Transverse colon (tissue), 4 donors: ENCODE results near the gene GPT2. TPM values are rescaled to one million over a fixed set of nuclear protein-coding genes. Genes with fewer than 3 reads are reported as not detected.
A peak's percentile ranks its signal among the peaks of the same experiment; 100 is the strongest.

Source experiments
- DNase-seq: peaks from one replicate; pipeline ENCODE4 v3.0.0-alpha.2; 2019
- H3K27ac ChIP-seq, 4 donors: fragments of 200-600 bp; sonication (generic); 2 replicates each; pipeline ENCODE4 v1.5.1; 2016 to 2018; ENCODE audit warnings: inconsistent platforms in 4 of 4
- H3K27me3 ChIP-seq: fragments of 200-600 bp; sonication (generic); 2 replicates; pipeline ENCODE4 v1.5.1; 2017; ENCODE audit warnings: inconsistent platforms
- H3K36me3 ChIP-seq, 4 donors: fragments of 200-600 bp; sonication (generic); 2 replicates each; pipeline ENCODE4 v1.5.1; 2017 to 2019; ENCODE audit warnings: inconsistent platforms in 4 of 4
- H3K4me1 ChIP-seq, 4 donors: fragments of 200-600 bp; sonication (generic); 2 replicates each; pipeline ENCODE4 v1.5.1; 2017 to 2020; ENCODE audit warnings: inconsistent platforms in 4 of 4
- H3K4me3 ChIP-seq, 4 donors: fragments of 200-600 bp; sonication (generic); 1 replicate in 1 of 4; 2 replicates in 3 of 4; pipeline versions ENCODE4 v1.5.1 to v1.6.1; 2017 to 2019; ENCODE audit warnings: inconsistent platforms in 4 of 4
- H3K9me3 ChIP-seq, 2 donors: fragments of 200-600 bp; sonication (generic); 2 replicates each; pipeline ENCODE4 v1.5.1; 2017 to 2019; ENCODE audit warnings: inconsistent platforms in 2 of 2
- CTCF ChIP-seq, 5 experiments: fragments of 200-600 bp in 3 of 5; fragments of 450-650 bp in 2 of 5; sonication (generic) in 3 of 5; IDR thresholded peaks; 1 replicate in 2 of 5; 2 replicates in 3 of 5; pipeline ENCODE4 v1.5.1; 2016 to 2017; ENCODE audit warnings: antibody characterized with exemption in 5 of 5, inconsistent platforms in 3 of 5, mild to moderate bottlenecking in 2 of 5, moderate library complexity in 1 of 5
- EP300 ChIP-seq: sonication (generic); formaldehyde crosslinking; IDR thresholded peaks from one replicate; pipeline ENCODE4 v1.6.1; 2017; ENCODE audit warnings: antibody characterized with exemption, low read depth
- POLR2A ChIP-seq: fragments of 450-650 bp; IDR thresholded peaks from one replicate; pipeline ENCODE4 v1.6.1; 2016; ENCODE audit warnings: antibody characterized with exemption, mild to moderate bottlenecking, moderate library complexity
- POLR2AphosphoS5 ChIP-seq, 3 donors: sonication (generic); formaldehyde crosslinking; IDR thresholded peaks; one replicate each; pipeline ENCODE4 v1.6.1; 2016; ENCODE audit warnings: antibody characterized with exemption in 3 of 3
- WGBS, 2 donors: methylation state at CpG; one replicate each; pipeline ENCODE4 v1.1.5; 2018; ENCODE audit warnings: low coverage in 1 of 2; 5-methylcytosine and 5-hydroxymethylcytosine counted together
- in situ Hi-C, 4 donors: fragments of 200-750 bp; cut with MboI; loops; one replicate each; pipeline versions ENCODE4 v1.15.0 to v1.15.1; 2017; ENCODE audit warnings: low sequenced_read_pairs in 3 of 4, low pct_ligation_motif_present in 1 of 4, low pct_unique_long_range_greater_than_20kb in 1 of 4
- intact Hi-C: fragments of 100-400 bp; cut with DNase I; formaldehyde crosslinking; loops from one replicate; pipeline ENCODE4 v1.15.1; 2023; ENCODE audit warnings: low total_unique reads
- total RNA-seq, 4 donors: library from RNA; depleted of rRNA; stranded (reverse); fragments of >200 nt; gene quantifications; one replicate each; pipeline ENCODE4 v1.1.0, GENCODE V29; 2016

GPT2 gene
- total RNA-seq, 4 donors from 2014 or later = 10.9 to 29.5 (median 16.9) TPM

GRCh38 chr16:46928811-46929210 is 44.6 kb downstream of the GPT2 start:
- no peaks in the 10 kb centered on the region for H3K27me3 ChIP-seq
- peaks cover 0 to 8% (median 2%) of the 10 kb centered on the region in 4 donors for H3K4me1 ChIP-seq
- no peak overlapping the region for H3K27ac ChIP-seq
- no peaks in the 10 kb centered on the region for H3K9me3 ChIP-seq
- DNase-seq = no peak
- H3K36me3 ChIP-seq = no peaks in the 10 kb centered on the region
- 67 to 87% methylated on average over 1 to 15 of the region's 15 CpGs for WGBS, 2 donors
- no peak for TF ChIP-seq CTCF (IDR thresholded peaks at IDR 0.05)
- TF ChIP-seq EP300 = no peak
- TF ChIP-seq POLR2AphosphoS5 (IDR thresholded peaks at IDR 0.05) = no peak
- no peak for TF ChIP-seq POLR2A
- in situ Hi-C loops (loop anchor here in 2 of 4 donors (25.0 kb wide), 2 partner anchors 267 to 1233 kb away; partner anchors contain the start of gene ABCC12 (in 1 of the 2)), intact Hi-C loops (no loop called here)
- no peak overlapping the region for H3K4me3 ChIP-seq

GRCh38 chr16:46929378-46930332 is 45.5 kb downstream of the GPT2 start:
- in situ Hi-C loops = loop anchor here in 2 of 4 donors (25.0 kb wide), 2 partner anchors 267 to 1233 kb away; partner anchors contain the start of gene ABCC12 (in 1 of the 2)
- no peaks in the 10 kb centered on the region for H3K36me3 ChIP-seq
- H3K27ac ChIP-seq = no peak overlapping the region
- intact Hi-C loops = no loop called here
- H3K4me3 ChIP-seq = no peak overlapping the region
- H3K9me3 ChIP-seq = no peaks in the 10 kb centered on the region
- no peaks in the 10 kb centered on the region for H3K27me3 ChIP-seq
- peak; percentile 73 for DNase-seq
- H3K4me1 ChIP-seq = peaks cover 0 to 8% (median 2%) of the 10 kb centered on the region in 4 donors
- peak; percentile 84 to 90 (median 89) for TF ChIP-seq CTCF (IDR thresholded peaks at IDR 0.05)
- TF ChIP-seq EP300 = no peak
- 66% methylated on average over 30 of the region's 43 CpGs; no CpG with 5 or more reads in 1 of the 2 donors for WGBS, 2 donors

- no peak for TF ChIP-seq POLR2A
- H3K27ac ChIP-seq = no peak overlapping the region
- 78 to 81% methylated on average over 3 to 8 of the region's 8 CpGs for WGBS, 2 donors
- intact Hi-C loops (no loop called here), in situ Hi-C loops (loop anchor here in 2 of 4 donors (25.0 kb wide), 2 partner anchors 269 to 1231 kb away; partner anchors contain the start of gene ABCC12 (in 1 of the 2))
- no peaks in the 10 kb centered on the region for H3K36me3 ChIP-seq
- DNase-seq = no peak
- peaks cover 0 to 8% (median 2%) of the 10 kb centered on the region in 4 donors for H3K4me1 ChIP-seq
- H3K4me3 ChIP-seq = no peak overlapping the region
- H3K27me3 ChIP-seq = no peaks in the 10 kb centered on the region
- no peaks in the 10 kb centered on the region for H3K9me3 ChIP-seq
These were observed 46.7 kb downstream of the GPT2 start for GRCh38 chr16:46930861-46931260.

GRCh38 chr16:46932802-46933201 is 48.6 kb downstream of the GPT2 start:
- 71 to 90% methylated on average over 3 to 7 of the region's 7 CpGs for WGBS, 2 donors
- H3K36me3 ChIP-seq = no peaks in the 10 kb centered on the region
- in situ Hi-C loops (loop anchor here in 2 of 4 donors (25.0 kb wide), 2 partner anchors 271 to 1229 kb away; partner anchors contain the start of gene ABCC12 (in 1 of the 2)), intact Hi-C loops (no loop called here)
- no peaks in the 10 kb centered on the region for H3K27me3 ChIP-seq
- no peak overlapping the region for H3K27ac ChIP-seq
- DNase-seq = no peak
- peaks cover 0 to 8% (median 2%) of the 10 kb centered on the region in 4 donors for H3K4me1 ChIP-seq
- TF ChIP-seq POLR2AphosphoS5 (IDR thresholded peaks at IDR 0.05) = no peak
- no peak for TF ChIP-seq POLR2A
- TF ChIP-seq EP300 = no peak
- TF ChIP-seq CTCF (IDR thresholded peaks at IDR 0.05) = no peak
- no peak overlapping the region for H3K4me3 ChIP-seq
- H3K9me3 ChIP-seq = no peaks in the 10 kb centered on the region
